Muscle of leg (tissue), 16 donors: ENCODE data around the gene SPATA12. TPM values are rescaled to one million over a fixed set of nuclear protein-coding genes. Genes with fewer than 3 reads are reported as not detected.

Experiments used
- DNase-seq: peaks from one replicate; pipeline ENCODE4 v3.0.0; 2013
- H3K27ac ChIP-seq: one replicate; pipeline ENCODE4 v1.5.1; 2013; ENCODE audit warnings: mild to moderate bottlenecking, low read length, control low read depth
- H3K27me3 ChIP-seq: one replicate; pipeline ENCODE4 v1.6.1; 2013; ENCODE audit warnings: low read length; ENCODE audit not compliant: control insufficient read depth, insufficient read depth
- H3K36me3 ChIP-seq: one replicate; pipeline ENCODE4 v1.6.1; 2013; ENCODE audit warnings: low read length; ENCODE audit not compliant: control insufficient read depth, insufficient read depth
- H3K4me1 ChIP-seq: one replicate; pipeline ENCODE4 v1.6.1; 2013; ENCODE audit warnings: low read length; ENCODE audit not compliant: control insufficient read depth, insufficient read depth
- H3K4me3 ChIP-seq: one replicate; pipeline ENCODE4 v1.5.1; 2013; ENCODE audit warnings: low read length, control low read depth
- H3K9me3 ChIP-seq: replicated peaks from 2 replicates; pipeline ENCODE4 v1.6.1; 2013; ENCODE audit warnings: low read depth, low read length; ENCODE audit not compliant: control insufficient read depth
- WGBS: methylation state at CpG from one replicate; pipeline ENCODE4 v1.1.5; 2013; ENCODE audit warnings: missing lambda C conversion rate; ENCODE audit not compliant: insufficient coverage; 5-methylcytosine and 5-hydroxymethylcytosine counted together
- long read RNA-seq, 11 donors: transcript quantifications; one replicate each; lab custom pipeline, GENCODE V29; 2026
- polyA plus RNA-seq, 8 donors: library from polyadenylated mRNA; unstranded; fragments of 120-200 nt; gene quantifications; one replicate each; pipeline versions ENCODE4 v1.2.1 to v1.2.3, GENCODE V29; 2013; ENCODE audit warnings: inconsistent platforms in 1 of 8, low replicate concordance in 1 of 8; ENCODE audit not compliant: insufficient read length in 8 of 8, insufficient read depth in 1 of 8
- total RNA-seq: library from RNA; stranded (reverse); fragments of 120-200 nt; gene quantifications from one replicate; pipeline ENCODE4 v1.2.4, GENCODE V29; 2013

SPATA12 gene
- total RNA-seq (0.04 TPM), polyA plus RNA-seq (under 1 TPM in 5 of 8 donors, not detected in 3; 0.05 to 0.21 (median 0.13) TPM)
- long read RNA-seq, donor 1: 0 reads
- long read RNA-seq, donor 2: 0 reads
- long read RNA-seq, donor 3: 0 reads
- long read RNA-seq, donor 4, partial matches to known transcripts: 8 of 8 reads
- long read RNA-seq, donor 4, other reads (novel, unspliced or antisense): 0 of 8 reads
- long read RNA-seq, donor 5: 0 reads
- long read RNA-seq, donor 6: 0 reads
- long read RNA-seq, donor 7: 0 reads
- long read RNA-seq, donor 8: 0 reads
- long read RNA-seq, donor 9: 0 reads
- long read RNA-seq, donor 10: 0 reads
- long read RNA-seq, donor 11: 0 reads

DNA sequence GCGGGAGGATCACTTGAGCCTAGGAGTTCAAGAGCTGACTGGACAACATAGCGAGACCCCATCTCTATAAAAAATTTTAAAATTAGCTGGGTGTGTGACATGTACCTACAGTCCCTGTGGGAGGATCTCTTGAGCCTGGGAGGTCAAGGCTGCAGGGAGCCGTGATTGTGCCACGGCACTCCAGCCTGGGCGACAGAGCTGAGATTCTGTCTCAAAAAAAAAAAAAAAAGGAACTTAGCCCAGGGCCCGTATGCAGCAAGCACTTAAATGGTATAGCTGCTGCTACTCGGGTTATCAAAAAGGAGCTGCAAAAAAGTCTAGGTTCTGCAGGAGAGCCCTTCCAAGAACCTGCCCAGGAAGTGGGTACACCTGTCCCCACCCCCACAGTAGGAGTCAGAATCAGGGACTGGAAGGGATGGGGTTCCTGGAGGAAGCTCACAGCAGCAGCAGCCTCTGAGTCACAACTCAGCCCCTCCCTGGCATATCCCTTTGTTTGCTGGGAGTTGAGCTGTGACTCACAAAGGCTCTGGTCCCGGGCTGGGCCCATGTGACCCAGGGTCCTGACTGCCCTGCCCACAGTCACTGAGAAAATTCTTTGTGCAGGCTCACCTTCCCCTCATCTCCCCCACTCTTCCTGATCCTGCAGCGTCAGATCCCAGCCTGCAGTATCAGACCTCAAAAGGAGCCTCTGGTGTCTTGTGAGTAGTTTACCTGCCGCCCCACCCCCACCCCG, at the start of gene SPATA12:
SPATA12 (plus strand) TSS at position 576 of the 733 bp plus-strand sequence. CDS start 13,031 bp downstream, outside the sequence.
- 45% methylated on average over 5 of the region's 11 CpGs for WGBS

DNA sequence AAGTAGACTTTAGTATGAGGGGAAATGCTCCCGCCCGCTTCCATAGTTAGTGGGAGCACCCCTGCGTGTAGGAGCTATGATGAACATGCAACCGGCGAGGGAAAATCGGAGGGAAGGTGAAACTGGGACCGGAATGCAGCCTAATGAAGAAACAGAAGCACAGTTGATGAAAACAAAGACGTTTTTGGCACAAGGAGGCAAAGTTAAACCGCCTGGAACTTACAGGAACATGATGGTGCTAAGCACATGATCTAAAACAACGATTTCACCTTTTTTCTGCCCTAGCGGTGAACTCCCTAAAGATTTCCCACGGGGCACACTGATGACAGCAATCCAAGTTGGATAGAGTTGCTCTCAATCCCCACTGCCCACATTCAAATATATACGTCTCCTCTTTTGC, 49.4 kb upstream of the SPATA12 start:
- H3K36me3 ChIP-seq: no peaks in the 10 kb centered on the region
- no peaks in the 10 kb centered on the region for H3K27me3 ChIP-seq
- peaks cover 59% of the 10 kb centered on the region for H3K4me1 ChIP-seq
- WGBS: 28% methylated on average over 12 of the region's 13 CpGs
- DNase-seq: peak; percentile 36
- H3K27ac ChIP-seq: peak overlapping the region; percentile 48
- no peak overlapping the region for H3K4me3 ChIP-seq
- H3K9me3 ChIP-seq: no peaks in the 10 kb centered on the region

More for the DNA sequence above, at the start of gene SPATA12:
- H3K4me3 ChIP-seq: no peak within 1 kb of the TSS
- H3K36me3 ChIP-seq: no peaks in the 10 kb centered on the region
- no peak within 1 kb of the TSS for H3K27ac ChIP-seq
- H3K4me1 ChIP-seq: peaks cover 16% of the 10 kb centered on the region
- peak; percentile 53 for DNase-seq
- H3K27me3 ChIP-seq: no peaks in the 10 kb centered on the region
- no peaks in the 10 kb centered on the region for H3K9me3 ChIP-seq

- DNase-seq: no peak
- Histone ChIP-seq H3K4me1 (peaks cover 59% of the 10 kb centered on the region), H3K27me3 (no peaks in the 10 kb centered on the region), H3K27ac (no peak overlapping the region), H3K4me3 (no peak overlapping the region), H3K9me3 (no peaks in the 10 kb centered on the region), H3K36me3 (no peaks in the 10 kb centered on the region)
- 95% methylated on average over 22 of the region's 22 CpGs for WGBS
Observed at GRCh38 chr3:57012847-57013246, 47.6 kb upstream of the SPATA12 start.

- Histone ChIP-seq H3K4me3 (no peak overlapping the region), H3K27me3 (no peaks in the 10 kb centered on the region), H3K4me1 (peaks cover 41% of the 10 kb centered on the region), H3K27ac (no peak overlapping the region), H3K9me3 (no peaks in the 10 kb centered on the region), H3K36me3 (no peaks in the 10 kb centered on the region)
- no CpG with 5 or more reads among the region's 7 CpGs for WGBS
- DNase-seq: no peak
Observed at GRCh38 chr3:57015350-57015729, 45.1 kb upstream of the SPATA12 start.

DNA sequence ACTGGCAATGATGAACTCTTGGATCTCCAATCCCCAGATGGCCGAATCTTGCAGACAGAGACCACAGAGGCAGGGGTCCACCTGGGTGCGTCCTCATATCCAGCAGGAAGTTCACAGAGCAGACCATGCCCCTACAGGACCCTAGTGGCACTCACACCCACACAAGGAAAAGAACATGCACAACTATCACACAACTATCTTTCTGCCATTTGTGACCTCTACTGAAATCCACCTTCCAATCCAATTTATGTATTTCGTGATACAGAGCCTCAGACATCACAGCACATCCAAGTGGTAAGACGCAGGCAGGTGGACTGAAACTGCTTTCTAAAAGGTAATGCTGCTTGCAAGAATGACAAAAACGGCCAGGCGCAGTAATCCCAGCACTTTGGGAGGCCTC, 44.6 kb upstream of the SPATA12 start:
- no peak overlapping the region for H3K27ac ChIP-seq
- H3K9me3 ChIP-seq: no peaks in the 10 kb centered on the region
- no peak overlapping the region for H3K4me3 ChIP-seq
- H3K27me3 ChIP-seq: no peaks in the 10 kb centered on the region
- peaks cover 39% of the 10 kb centered on the region for H3K4me1 ChIP-seq
- no peak for DNase-seq
- H3K36me3 ChIP-seq: no peaks in the 10 kb centered on the region
- 92% methylated on average over 3 of the region's 6 CpGs for WGBS

- H3K36me3 ChIP-seq: no peaks in the 10 kb centered on the region
- peaks cover 30% of the 10 kb centered on the region for H3K4me1 ChIP-seq
- peak overlapping the region; percentile 74 for H3K27ac ChIP-seq
- WGBS: 48% methylated on average over 7 of the region's 8 CpGs
- no peak for DNase-seq
- H3K4me3 ChIP-seq: no peak overlapping the region
- H3K27me3 ChIP-seq: no peaks in the 10 kb centered on the region
- H3K9me3 ChIP-seq: no peaks in the 10 kb centered on the region
Observed at GRCh38 chr3:57017459-57017845, 43.0 kb upstream of the SPATA12 start.

DNA sequence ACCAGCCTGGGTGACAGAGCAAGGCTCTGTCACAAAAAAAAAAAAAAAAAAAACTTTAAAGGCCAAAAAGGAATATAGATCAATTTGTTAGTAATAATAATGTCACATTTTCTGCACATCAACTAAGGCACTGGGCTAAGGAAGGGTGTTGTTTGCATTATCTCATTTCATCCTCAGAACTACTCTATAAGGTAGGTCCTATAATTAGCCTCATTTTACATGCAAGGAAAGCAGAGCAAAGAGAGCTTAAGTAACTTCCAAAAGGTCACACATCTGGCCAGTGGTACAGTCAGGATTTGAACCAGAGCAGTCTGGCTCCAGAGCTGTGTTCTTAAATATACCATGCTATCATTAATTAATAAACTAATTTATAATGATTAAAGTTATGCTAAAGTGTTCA, 42.2 kb upstream of the SPATA12 start:
- peaks cover 30% of the 10 kb centered on the region for H3K4me1 ChIP-seq
- DNase-seq: no peak
- H3K27ac ChIP-seq: no peak overlapping the region
- H3K36me3 ChIP-seq: no peaks in the 10 kb centered on the region
- no peaks in the 10 kb centered on the region for H3K9me3 ChIP-seq
- H3K4me3 ChIP-seq: no peak overlapping the region
- no peaks in the 10 kb centered on the region for H3K27me3 ChIP-seq

GRCh38 chr3:57019057-57019456, 41.4 kb upstream of the SPATA12 start:
- 50% methylated on average over 1 of the region's 3 CpGs for WGBS

DNA sequence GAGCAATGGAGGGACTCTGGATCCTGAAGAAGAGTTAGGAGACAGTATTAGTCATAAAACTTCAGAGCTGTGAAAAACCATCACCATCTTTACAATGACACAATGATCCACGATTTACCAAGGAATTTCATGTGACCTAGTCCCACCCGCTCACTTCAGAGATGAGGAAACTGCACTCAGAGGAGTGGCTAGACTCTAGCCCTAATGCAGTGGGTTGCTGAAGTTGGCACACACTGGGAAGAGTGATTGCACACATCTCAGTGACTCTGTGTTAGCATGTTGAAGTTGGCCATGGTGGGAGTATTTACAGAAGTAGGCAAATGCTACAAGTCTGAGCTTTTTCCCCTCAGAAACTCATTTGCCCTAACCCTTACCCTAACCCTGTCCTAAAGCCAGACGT, 35.2 kb upstream of the SPATA12 start:
- Histone ChIP-seq H3K27me3 (no peaks in the 10 kb centered on the region), H3K4me1 (peaks cover 11% of the 10 kb centered on the region), H3K36me3 (peaks cover 7% of the 10 kb centered on the region), H3K27ac (no peak overlapping the region), H3K4me3 (no peak overlapping the region), H3K9me3 (no peaks in the 10 kb centered on the region)
- no peak for DNase-seq
- 74% methylated on average over 1 of the region's 3 CpGs for WGBS

More at GRCh38 chr3:57019057-57019456, 41.4 kb upstream of the SPATA12 start:
- H3K36me3 ChIP-seq: no peaks in the 10 kb centered on the region
- H3K4me1 ChIP-seq: peaks cover 30% of the 10 kb centered on the region
- no peak overlapping the region for H3K4me3 ChIP-seq
- no peaks in the 10 kb centered on the region for H3K9me3 ChIP-seq
- H3K27me3 ChIP-seq: no peaks in the 10 kb centered on the region
- no peak for DNase-seq
- no peak overlapping the region for H3K27ac ChIP-seq

DNA sequence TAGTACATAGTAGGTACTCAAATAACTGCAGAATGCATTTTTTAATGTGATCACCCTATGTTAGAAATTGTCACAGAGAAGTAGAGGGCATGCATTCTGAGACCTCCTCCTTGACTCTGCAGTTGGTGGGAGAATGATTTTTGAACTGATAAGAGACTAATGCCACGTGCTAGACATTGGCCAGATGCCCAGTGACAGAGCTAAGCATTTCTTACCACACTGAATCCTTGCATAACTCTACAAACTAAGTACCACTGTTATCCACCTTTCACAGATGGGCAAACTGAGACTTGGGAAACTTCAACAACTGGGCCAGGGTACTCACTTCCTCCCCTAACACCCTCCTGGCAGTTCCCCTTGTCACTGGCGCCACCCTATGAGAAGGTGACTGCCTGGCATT, 33.5 kb upstream of the SPATA12 start:
- 58% methylated on average over 2 of the region's 2 CpGs for WGBS

More for the DNA sequence above, 33.5 kb upstream of the SPATA12 start:
- Histone ChIP-seq H3K4me3 (no peak overlapping the region), H3K36me3 (peaks cover 7% of the 10 kb centered on the region), H3K27me3 (no peaks in the 10 kb centered on the region), H3K4me1 (peaks cover 13% of the 10 kb centered on the region), H3K27ac (no peak overlapping the region), H3K9me3 (no peaks in the 10 kb centered on the region)
- DNase-seq: no peak
